GM12873 (cell line): ENCODE data around the gene LEKR1.

ENCODE experiments used
- TF ChIP-seq, protein P1 (sequence below): IDR thresholded peaks from 2 replicates; pipeline ENCODE4 v1.5.1; 2012; ENCODE audit warnings: low read depth, mild to moderate bottlenecking, moderate library complexity, low read length, control low read depth; ENCODE audit not compliant: insufficient read depth; ENCODE audit errors: missing control alignments

LEKR1 gene

GRCh38 chr3:156811089-156811862, 14.9 kb upstream of the LEKR1 start:
- TF ChIP-seq, protein P1, sequence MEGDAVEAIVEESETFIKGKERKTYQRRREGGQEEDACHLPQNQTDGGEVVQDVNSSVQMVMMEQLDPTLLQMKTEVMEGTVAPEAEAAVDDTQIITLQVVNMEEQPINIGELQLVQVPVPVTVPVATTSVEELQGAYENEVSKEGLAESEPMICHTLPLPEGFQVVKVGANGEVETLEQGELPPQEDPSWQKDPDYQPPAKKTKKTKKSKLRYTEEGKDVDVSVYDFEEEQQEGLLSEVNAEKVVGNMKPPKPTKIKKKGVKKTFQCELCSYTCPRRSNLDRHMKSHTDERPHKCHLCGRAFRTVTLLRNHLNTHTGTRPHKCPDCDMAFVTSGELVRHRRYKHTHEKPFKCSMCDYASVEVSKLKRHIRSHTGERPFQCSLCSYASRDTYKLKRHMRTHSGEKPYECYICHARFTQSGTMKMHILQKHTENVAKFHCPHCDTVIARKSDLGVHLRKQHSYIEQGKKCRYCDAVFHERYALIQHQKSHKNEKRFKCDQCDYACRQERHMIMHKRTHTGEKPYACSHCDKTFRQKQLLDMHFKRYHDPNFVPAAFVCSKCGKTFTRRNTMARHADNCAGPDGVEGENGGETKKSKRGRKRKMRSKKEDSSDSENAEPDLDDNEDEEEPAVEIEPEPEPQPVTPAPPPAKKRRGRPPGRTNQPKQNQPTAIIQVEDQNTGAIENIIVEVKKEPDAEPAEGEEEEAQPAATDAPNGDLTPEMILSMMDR, result no peak

DNA sequence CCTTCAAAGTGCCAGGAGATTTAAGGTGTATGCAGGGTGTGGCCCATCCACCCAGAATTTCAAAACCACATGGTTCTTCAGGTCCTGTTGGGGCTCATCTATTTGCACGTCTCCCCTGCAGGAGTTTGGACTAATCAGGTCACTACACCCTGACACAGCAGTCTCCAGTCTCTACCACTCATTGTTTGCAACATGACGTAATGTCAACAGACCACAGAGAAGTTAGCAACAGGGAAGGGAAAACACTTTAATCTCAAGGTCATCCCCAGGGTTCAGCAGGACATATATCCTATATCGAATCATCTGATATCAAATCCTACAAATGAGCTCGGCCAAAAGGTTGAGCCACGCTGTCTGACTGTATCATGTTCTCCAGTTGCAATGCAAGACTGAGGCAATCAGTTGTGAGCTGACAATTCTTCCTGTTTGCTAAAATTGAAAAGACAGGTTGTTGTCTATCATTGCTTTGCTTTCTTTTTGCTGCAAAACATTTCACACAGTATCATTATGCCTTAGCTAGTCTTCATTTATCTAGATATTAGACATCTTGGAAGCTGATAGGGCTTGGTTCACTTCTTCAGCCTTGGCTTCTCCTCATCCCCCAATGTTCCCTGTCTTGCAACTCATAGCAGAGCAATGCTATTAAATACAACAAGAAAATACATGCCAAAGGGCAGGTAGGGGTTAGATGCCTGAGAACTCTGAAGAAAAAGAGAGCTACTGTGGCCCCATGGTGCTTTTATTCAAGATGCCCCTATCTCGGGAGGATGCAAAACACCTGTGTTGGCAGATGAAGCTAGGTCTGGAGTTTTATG, 13.4 kb upstream of the LEKR1 start:
- TF ChIP-seq, protein P1, result no peak

GRCh38 chr3:156814295-156814694, 11.9 kb upstream of the LEKR1 start:
- TF ChIP-seq, protein P1, result no peak

GRCh38 chr3:156816091-156816793, 9.9 kb upstream of the LEKR1 start:
- TF ChIP-seq, protein P1, result peak; percentile 6

DNA sequence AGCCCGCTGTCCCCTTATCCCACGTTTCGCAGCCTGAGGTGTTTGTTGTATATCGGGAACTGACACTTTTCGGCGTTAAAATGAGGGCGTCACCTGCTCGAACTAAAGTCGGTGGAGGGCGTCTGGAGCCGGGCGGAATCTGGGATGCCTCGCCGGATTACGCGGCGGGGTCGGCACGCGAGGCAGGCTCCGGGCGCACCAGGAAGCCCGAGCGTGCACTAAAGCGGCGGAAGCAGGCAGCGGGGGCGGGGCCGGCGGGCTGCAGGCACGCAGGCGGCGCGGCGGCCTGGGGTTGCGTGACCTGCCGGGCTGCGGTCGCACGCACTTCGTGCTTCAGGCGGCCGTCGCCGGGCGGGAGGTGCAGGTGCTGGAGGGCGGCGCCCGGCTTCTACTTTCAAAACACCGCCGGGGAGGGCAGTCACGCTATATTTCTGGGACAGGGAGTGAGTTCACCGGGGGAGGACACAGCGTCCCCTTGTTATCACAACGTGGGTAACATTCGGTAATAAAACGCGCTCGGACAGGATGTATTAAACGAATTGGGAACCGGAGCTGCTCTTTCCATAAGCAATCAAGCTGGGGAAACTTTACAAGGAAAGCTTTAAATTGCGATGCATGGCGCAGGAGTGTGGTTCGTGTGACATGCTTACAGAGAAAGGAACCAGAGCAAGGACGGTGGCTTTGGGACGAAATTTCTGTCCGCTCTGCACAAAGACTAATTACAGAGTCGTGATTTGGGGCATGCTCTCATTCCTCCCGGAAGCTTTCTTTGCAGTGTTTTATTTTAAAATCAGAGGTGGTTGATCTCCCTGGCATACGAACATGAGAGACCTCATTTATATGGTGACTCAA, 9.1 kb upstream of the LEKR1 start:
- TF ChIP-seq, protein P1, result peak; percentile 30

- TF ChIP-seq, protein P1, result no peak
Measured at GRCh38 chr3:156817646-156818272, 8.4 kb upstream of the LEKR1 start.
